GM12801 (cell line): ENCODE results near the gene TMEM91.

ENCODE experiments used
- CTCF ChIP-seq: IDR thresholded peaks from one replicate; pipeline ENCODE4 v1.5.1; 2011; ENCODE audit warnings: control low read depth; ENCODE audit not compliant: insufficient read length; ENCODE audit errors: extremely low read depth

The TMEM91 gene

GRCh38 chr19:41373993-41374392 lies 2.3 kb upstream of the TMEM91 start:
- no peak for TF ChIP-seq CTCF

- no peak for TF ChIP-seq CTCF
Observed at GRCh38 chr19:41376998-41377365, 649 bp downstream of the TMEM91 start.

- TF ChIP-seq CTCF: no peak
Observed at GRCh38 chr19:41377977-41378709, 1.8 kb downstream of the TMEM91 start.

GRCh38 chr19:41384351-41384750 lies 8.0 kb downstream of the TMEM91 start:
- no peak for TF ChIP-seq CTCF

GRCh38 chr19:41386442-41386841 lies 10.1 kb downstream of the TMEM91 start:
- TF ChIP-seq CTCF: no peak

GRCh38 chr19:41391618-41392017 lies 15.3 kb downstream of the TMEM91 start:
- TF ChIP-seq CTCF: no peak

- no peak for TF ChIP-seq CTCF
Observed at GRCh38 chr19:41392775-41393174, 16.4 kb downstream of the TMEM91 start.
